VCaP (cell line): ENCODE data around the gene GIMAP5.

Experiments
- H3K27ac ChIP-seq: fragments of 450-650 bp; 2 replicates; pipeline ENCODE4 v1.5.1; 2017
- CTCF ChIP-seq: fragments of 450-650 bp; conservative IDR thresholded peaks from 2 replicates; pipeline ENCODE4 v1.5.1; 2017; ENCODE audit warnings: mild to moderate bottlenecking, moderate library complexity

The GIMAP5 gene

GRCh38 chr7:150744041-150744656, 6.9 kb downstream of the GIMAP5 start:
- no peak overlapping the region for H3K27ac ChIP-seq
- TF ChIP-seq CTCF: no peak

GRCh38 chr7:150745086-150745485, 7.9 kb downstream of the GIMAP5 start:
- no peak overlapping the region for H3K27ac ChIP-seq
- no peak for TF ChIP-seq CTCF

GRCh38 chr7:150745876-150746275, 8.7 kb downstream of the GIMAP5 start:
- no peak overlapping the region for H3K27ac ChIP-seq
- no peak for TF ChIP-seq CTCF

GRCh38 chr7:150746921-150747320, 9.7 kb downstream of the GIMAP5 start:
- no peak for TF ChIP-seq CTCF
- no peak overlapping the region for H3K27ac ChIP-seq

- no peak for TF ChIP-seq CTCF
- no peak overlapping the region for H3K27ac ChIP-seq
These were observed 11.2 kb downstream of the GIMAP5 start for GRCh38 chr7:150748376-150748775.

- TF ChIP-seq CTCF: no peak
- no peak overlapping the region for H3K27ac ChIP-seq
These were observed 14.5 kb downstream of the GIMAP5 start for GRCh38 chr7:150751702-150752101.

GRCh38 chr7:150753239-150753638, 16.0 kb downstream of the GIMAP5 start:
- TF ChIP-seq CTCF: no peak
- H3K27ac ChIP-seq: no peak overlapping the region
